GM21529 (cell line): ENCODE measurements around the gene CDKN2D.

ENCODE experiments used
- ATAC-seq: cut with Tn5 transposase; IDR thresholded peaks from one replicate; pipeline ENCODE4 v1.9.1; 2021; ENCODE audit not compliant: unreplicated experiment

The CDKN2D gene

DNA sequence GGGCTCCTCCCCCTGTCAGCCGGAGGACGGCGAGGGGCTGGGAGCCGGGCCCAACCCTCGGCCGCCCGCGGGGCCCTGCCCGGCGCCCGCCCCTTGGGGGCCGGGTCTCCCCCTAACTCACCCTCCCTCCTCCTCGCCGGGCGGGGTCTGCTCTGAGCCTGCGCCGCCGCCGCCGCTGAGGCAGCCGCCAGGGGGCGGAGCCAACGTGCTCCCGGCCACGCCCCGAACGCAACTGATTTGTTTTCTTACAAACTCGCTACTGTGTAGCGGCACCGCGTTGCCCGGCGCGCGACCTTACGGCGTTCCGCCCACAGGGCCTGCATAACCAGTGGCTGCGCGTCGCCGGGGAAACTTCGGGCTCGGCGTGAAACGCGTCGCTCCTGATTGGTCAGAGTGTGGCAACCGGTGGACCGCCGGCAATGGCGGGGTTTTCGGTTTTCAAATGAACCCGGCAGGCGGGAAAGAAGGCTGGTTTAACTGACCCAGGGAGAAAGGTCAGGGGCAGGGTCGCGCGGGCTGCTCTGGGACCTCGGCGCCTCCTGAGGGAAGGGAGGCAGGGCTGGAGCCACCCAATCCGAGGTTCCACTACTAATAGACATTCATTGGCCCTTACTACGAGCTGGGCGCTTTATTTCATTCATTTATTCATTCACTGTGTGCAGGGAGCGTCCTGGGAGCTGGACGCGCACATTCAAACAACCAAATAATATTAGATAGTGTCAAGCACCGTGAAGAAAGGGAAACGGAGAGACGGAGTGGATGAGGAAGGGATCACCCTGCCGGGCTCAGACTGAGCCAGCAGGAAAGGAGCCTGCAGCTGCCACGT is at the start of gene CDKN2D:
Gene CDKN2D (minus strand): TSS at position 154 of the 826 bp plus-strand sequence. CDS start 326 bp downstream, outside the sequence.
- peak; percentile 61 for ATAC-seq

DNA sequence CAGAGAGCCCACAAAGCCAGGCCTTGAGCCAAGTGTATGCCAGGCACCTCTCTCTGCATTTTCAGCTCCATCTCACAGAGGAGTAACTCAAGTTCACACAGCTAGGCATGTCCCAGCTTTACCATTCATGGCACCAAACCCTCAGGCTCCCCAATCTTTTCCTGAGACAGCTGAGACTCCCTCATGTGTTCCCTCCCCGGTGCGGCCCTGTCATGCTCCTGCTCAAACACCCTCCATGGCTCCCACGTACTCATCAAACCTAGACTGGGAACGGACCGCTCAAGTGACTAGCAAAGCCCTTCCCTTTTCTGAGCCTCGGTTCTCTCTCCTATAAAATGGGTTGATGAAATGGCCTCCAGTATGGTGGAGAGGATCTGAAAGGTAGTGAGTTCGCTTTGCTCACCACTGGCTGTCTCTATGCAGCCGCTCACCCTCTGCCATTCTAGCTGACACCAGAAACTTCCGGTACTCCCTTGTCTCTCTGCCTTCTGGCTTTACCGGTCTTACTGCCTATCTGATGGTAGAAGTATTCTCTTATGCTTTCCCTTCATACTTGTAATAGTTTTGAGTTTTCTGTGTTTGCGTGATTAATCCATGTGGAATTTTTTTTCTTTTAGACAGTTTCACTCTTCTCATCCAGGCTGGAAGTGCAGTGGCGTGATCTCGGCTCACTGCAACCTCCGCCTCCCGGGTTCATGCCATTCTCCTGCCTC is 48.8 kb upstream of the CDKN2D start:
- no peak for ATAC-seq

DNA sequence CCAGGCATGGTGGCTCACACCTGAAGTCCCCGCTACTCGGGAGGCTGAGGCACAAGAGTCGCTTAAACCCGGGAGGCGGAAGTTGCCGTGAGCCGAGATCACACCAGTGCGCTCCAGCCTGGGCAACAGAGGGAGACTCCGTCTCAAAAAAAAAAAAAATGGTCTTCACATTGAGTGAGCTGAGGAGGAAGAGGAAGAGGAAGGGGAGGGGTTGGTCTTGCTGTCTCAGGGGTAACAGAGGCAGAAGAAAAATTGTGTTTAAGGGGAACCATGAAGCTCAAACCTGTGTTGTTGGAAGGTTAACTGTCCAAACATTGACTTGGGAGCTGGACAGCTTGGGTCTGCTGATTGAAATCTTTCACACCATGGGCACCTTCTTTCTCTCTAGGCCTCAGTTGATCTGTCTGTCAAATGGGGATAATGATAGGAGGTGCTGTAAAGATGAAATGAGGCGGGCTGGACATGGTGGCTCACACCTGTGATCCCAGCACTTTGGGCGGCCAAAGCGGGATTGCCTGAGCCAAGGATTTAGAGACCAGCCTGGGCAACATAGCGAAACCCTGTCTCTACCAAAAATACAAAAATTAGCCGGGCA is 46.7 kb upstream of the CDKN2D start:
- ATAC-seq = no peak

DNA sequence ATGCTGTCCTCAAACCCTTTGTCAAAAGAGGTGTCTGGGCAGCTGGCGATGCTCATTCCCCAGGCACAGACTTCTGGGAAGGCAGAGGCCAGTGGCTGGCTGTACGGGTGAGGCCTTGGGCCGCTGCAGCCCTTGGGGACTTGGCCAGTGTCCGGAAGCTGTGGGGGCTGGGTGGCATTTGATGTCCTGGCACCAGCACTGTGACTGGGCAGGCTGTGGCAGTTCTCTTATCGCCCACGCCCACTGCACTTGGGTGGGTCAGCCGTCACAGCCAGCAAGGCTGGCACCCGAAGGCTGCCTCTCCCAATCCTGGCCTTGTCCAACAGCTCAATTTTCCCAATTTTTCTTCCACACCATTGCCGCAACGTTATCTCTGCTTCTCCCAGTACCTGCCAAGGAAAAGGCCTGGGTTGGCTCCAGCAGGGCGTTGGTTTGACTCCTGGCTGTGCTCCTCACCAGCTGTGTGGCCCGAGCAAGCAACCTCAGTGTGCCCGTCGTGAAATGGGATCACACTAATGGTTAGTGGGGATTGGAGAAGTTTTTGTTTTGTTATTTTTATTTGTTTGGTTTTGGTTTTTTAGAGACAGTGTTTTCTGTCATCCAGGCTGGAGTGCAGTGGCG is 43.8 kb upstream of the CDKN2D start:
- no peak for ATAC-seq

DNA sequence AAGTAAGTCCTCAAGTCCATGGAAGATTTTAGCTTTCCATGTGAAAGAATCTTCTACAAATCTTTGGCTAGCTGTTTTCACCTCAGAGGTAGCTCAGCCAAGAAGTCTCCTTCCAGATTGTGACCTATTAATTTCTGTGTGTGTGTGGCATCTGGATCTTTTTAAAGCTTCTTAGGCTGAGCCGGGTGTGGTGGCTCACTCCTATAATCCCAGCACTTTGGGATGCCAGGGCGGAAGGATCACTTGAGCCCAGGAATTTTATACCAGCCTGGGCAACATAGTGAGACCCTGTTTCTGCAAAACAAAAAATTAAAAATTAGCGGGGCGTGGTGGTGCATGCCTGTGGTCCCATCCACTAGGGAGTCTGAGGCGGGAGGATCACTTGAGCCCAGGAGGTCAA is 43.1 kb upstream of the CDKN2D start:
- ATAC-seq = no peak

DNA sequence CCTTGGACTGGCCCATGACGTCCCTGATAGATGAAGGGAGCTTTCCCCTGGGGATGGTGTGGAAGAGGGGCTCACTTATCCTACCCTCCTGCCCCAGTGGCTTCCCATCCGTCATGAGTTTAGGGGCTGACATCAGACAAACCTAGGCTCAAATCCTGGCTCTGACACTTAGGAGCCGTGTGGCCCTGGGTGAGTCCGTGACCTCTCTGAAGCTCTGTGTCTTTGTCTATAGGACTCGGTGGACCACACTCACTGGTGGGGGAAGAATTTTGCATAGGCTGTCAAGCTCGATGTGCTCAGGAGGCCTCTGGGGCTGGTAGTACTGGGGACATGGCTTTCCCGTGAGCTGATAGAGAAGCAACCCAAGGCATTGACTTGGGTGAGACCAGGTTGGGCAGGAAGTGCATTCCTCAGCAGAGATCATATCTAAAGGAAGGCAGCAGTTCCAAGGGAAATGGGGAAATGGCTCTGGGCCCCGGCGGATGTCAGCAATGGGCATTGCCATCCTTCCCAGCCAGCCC is 35.7 kb upstream of the CDKN2D start:
- no peak for ATAC-seq

DNA sequence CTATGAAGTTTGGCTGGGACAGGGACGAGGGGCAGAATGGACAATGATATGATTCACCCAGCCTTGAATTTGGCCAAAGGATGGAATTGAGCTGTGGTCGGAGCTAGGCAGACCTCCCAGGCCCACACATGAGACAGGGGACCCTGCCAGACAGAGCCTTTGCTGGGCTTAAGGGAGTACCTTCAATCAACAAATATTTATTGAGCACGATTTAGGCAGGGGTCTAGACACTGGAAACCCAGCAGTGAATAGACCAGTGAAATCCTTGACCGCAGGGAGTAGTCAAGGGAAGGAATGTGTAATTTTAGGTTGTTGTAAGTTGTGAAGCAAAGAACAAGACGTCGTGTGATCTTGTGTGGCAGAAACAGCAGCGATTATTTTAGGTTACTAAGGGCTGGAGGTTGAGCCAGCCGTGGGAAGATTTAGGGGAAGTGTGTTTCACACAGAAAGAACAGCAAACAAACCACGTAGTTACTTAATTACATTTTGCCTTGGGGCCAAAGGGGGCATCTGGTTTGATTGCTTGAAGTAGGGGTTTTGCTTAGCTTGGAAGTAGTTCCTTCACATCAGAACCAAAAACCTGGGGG is 35.2 kb upstream of the CDKN2D start:
- ATAC-seq = no peak

DNA sequence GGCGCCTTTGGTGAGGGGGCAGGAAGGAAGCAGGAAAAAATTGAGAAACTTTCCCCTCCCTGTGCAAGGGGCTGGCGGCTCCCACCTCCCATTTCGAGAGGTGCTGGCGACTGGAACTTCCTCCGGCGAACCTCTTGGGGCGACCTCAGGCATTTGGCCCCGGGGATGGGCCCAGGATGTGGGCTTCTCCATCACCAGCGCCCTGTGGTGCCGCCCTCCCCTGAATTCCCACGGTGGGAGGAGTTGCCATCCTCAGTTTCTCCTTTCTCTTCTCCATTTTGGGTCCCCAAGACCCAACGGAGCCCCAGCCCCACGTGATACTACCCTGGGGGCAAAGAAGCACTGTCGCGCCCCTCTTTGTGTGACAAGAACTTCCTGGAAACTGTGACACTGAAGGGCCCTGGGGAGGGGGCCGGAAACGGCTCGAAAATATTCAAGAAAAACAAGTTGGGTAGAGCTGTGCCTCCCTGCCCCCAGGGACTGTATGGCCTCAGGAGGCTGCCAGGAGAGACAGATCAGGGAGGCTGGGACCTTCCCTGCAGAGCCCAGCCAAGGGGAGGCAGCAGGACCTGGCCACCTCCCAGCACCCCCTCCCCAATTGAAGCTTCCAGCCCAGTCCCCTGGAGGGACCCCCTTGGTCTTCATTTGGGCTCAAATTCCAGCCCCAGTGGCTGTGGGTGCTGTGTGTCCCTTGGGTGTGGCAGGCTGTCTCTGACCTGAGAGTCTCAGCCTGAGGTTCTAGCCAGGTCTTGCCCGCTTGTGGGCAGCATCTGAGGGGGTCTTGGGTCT is 34.5 kb upstream of the CDKN2D start:
- ATAC-seq = no peak

DNA sequence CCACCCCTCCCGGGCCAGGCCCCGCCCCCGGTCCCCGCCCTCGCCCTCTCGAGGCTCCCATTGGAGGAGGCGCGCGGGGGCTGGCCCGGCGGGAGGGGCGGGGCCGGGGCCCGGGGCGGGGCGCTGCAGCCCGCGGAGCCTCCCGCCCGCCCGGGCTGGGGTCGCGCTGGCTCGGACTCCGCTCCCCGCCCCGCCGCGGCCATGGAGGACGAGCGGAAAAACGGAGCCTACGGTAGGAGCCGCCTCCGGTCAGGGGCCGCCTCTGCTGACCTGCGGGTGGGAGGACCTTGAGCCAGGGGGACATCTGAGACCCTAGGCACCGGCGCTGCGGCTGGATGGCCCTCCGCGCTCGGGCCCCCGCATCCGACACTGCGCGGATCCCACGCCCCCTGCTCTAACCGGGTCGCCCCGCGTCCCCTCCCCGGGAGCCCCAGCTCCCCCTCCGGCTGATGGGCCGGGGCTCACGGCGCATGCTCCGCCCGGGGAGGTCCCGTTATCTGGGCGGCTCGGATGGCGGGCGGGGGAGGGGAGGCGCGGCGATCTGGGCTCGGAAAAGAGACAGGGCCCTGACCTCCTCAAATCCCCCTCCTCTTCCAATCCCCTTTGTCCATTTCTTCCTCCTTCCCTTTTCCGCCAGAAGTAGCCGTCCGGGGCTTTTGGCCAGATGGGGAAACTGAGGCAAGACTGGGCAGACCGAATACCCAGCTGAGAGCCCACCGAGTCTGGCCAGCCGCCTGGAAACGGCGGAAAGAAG is 33.7 kb upstream of the CDKN2D start:
- ATAC-seq = peak; percentile 61

DNA sequence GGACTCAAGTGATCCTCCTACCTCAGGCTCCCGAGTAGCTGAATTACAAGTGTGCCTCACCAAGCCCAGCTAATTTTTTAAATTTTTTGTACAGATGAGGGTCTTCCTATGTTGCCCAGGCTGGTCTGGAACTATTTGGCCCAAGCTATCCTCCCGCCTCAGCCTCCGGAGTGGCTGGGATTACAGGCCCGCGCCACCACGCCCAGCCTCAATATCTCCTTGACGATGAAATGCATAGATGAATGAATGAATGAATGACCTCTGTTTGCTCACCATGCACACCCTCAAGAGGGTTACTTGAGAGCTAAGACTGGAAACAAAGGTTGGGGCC is 33.2 kb upstream of the CDKN2D start:
- no peak for ATAC-seq

DNA sequence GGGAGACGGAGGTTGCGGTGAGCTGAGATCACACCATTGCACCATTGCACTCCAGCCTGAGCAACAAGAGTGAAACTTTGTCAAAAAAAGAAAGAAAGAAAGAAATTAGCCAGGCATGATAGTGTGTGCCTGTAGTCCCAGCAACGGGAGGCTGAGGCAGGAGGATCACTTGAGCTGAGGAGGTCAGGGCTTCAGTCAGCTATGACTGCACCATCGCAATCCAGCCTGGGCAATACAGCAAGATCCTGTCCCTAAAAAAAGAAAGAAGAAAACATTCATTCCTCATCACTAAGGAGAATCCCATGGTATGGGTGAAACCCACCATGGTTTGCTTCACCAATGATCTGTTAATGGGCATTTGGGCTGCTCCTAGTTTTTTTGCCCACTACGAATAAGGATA is 31.4 kb upstream of the CDKN2D start:
- no peak for ATAC-seq

DNA sequence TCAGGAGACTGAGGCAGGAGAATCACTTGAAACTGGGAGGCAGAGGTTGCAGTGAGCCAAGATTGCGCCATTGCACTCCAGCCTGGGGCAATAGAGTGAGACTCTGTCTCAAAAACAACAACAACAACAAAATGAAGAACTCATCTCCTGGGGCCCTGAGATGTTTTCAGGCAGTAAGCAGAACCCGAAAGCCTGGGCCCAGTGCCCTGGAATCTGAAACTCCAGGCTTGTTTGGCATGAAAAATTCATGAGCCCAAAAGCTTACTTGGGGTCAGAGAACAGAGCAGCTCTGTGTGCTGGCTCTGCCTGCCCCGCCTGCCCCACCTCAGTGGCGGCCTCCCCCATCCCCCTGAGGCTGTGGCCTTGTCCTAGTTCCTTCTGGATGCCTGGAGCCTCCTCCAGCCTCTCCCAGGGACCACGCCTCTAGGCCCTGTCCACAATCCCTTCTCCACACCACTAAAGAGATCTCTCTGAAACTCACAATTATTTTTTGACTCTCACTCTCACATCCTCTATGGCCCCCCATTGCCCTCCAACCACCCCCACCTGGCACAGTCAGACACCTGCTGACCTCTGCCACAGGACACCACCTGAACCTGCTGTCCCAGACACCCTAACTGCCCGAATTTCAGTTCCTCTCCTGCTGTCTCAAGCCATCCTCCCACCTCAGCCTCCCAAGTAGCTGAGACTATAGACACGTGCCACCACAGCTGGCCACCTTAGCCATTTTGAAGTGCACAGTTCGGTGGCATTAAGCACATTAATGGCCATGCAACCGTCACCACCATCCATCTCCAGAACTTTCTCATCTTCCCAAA is 25.2 kb upstream of the CDKN2D start:
- ATAC-seq = no peak

DNA sequence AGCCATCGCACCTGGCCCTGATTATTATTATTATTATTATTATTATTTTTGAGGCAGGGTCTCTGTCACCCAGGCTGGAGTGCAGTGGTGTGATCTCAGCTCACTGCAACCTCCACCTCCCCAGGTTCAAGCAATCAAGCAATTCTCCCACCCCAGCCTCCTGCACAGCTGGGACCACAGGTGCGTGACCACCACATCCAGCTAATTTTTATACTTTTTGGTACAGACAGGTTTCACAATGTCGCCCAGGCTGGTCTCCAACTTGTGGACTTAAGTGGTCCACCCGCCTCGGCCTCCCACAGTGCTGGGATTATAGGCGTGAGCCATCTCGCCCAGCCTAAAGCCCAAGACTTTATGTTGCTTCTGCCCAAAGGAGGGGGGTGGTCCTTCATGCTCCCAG is 24.4 kb upstream of the CDKN2D start:
- ATAC-seq = no peak

DNA sequence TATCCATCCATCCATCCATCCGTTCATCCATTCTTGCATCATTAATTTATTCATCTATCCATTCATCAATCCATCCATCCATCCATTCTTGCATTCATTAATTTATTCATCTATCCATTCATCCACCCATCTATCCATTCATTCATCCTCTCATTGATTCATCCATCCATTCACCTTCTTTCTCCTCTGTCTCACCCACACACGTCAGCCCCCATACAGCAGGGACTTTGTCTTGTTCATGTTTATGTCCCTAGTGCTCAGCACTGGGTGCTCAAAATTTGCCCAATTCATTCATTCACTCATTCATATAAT is 19.0 kb upstream of the CDKN2D start:
- no peak for ATAC-seq

DNA sequence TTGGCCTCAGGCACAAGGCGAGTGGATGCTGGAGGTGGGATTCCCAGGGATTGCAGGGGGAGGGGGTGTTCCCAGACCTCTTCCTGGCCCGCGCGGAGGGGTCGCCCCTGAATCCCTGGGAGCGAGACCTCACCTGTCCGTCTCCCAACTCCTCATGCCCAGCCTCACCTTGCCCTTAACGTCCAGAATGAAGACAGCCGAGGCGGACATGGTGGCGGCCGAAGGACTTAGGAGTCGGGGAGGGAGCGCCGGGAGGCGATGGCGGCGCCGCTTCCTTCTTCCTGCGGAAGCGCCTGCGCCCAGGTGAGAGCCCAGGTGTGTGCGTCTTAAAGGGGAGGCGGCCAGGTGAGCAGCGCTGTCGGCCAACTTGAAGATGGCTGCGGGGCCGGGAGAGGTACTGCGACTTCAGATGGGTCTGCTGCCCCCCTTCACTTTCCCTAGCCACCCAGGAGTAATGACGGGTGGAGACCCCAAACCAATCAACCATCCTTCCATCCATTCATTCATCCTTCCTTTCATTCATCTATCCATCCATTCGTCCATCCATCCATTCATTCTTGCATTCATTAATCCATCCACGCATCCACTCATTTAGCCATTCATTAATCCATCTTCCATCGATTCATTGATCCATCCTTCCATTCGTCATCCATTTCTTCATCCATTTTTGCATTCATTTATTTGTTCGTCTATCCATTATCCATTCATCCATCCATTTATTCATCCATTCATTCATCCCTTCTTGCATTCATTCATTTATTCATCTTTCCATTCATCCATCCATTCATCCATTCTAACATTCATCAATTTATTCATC is 18.5 kb upstream of the CDKN2D start, which contains the start of gene AP1M2:
Gene AP1M2 (minus strand): TSS at position 291 of the 817 bp plus-strand sequence. CDS start 81 bp downstream, at position 210.
- ATAC-seq = no peak

DNA sequence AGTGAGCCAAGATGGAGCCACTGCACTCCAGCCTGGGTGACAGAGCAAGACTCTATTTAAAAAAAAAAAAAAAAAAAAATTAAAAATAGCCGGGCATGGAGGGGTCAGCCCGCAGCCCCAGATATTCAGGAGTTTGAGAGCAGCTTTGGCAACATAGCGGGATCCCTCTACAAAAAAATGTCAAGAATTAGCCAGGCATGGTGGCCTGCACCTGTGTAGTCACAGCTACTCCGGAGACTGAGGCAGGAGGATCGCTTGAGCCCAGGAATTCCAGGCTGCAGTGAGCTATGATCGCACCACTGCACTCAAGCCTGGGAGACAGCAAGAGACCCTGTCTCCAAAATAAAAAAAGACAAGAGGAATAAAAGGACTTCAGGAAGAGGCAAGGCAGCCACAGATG is 17.6 kb upstream of the CDKN2D start:
- ATAC-seq = no peak

DNA sequence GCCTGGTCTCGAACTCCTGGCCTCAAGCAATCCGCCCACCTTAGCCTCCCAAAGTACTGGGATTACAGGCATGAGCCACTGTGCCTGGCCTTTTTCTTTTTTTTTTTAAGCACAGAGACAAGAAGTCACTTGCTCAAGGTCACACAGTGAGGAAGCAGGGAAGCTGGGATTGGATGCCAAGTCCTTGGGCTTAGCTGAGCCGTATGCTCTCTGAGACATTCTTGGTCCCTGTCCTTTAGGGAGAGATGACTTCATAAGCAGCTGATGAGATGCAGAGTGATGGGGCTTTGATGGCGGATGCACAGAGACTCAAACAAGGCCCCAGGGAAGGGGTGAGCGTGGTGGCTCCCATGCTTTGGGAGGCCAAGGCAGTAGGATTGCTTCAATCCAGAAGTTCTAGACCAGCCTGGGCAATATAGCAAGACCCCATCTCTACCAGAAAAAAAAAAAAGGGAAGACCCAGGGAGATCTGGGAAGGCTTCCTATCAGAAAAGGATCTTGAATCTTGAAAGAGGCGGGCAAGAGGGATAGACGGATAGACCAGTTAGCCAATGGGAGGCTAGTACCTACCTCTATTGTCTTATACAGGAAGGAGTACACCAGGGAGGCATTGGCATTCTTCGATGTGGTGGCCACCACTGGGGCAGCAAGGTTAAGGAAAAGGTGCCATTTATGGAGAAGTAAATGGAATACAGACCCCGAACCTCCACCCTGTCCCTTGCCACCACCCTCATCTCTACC is 14.4 kb upstream of the CDKN2D start:
- ATAC-seq = no peak
